ENCODE data around the gene CDK12.
"Not testable (repeated sequence)": the region's sequence is repeated elsewhere in the genome, so short reads cannot be mapped to it uniquely, and the experiment has no call there.

Gene CDK12

GRCh38 chr17:39507511-39507910 lies 46.2 kb downstream of the CDK12 start:
- DNase-seq: no peak

- DNase-seq: no peak
Measured at GRCh38 chr17:39508987-39509386, 47.7 kb downstream of the CDK12 start.

DNA sequence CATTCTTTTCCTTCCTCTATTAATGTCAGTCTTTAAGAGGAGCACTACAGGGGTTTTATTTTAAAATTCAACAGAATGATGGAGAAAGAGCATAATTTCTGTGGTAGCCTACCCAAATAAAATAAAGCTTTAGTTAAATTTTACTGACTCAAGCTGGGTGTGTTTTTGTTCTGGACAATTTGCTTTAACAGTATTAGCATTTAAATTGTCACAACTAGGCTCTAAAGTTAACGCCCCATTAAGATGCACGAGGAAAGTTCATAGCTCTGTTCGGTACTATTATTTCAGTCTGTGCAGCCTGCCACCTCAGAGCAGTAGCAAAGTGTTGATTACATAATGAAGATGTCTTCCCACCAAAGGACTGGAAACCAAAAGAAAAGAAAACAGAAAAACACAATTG lies 52.0 kb downstream of the CDK12 start:
- DNase-seq: no peak

- DNase-seq: no peak
Measured at GRCh38 chr17:39513915-39514314, 52.6 kb downstream of the CDK12 start.

DNA sequence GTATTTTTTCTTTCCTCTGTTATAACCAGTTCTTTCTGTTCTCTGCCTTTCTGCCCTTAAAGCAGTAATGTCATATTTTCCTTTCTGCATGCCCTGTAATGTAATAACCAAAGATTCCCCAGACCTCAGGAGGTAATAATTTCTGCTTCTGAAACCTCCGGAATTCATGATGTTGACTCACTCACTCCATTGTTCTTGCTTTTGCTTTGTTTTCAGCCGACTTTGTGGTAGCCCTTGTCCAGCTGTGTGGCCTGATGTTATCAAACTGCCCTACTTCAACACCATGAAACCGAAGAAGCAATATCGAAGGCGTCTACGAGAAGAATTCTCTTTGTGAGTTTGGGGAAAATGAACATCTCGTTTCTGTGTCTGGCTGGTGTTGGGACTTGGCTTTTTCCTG lies 55.9 kb downstream of the CDK12 start:
- no peak for DNase-seq

- no peak for DNase-seq
Measured at GRCh38 chr17:39525801-39526506, 64.7 kb downstream of the CDK12 start.

- peak; percentile 26 for DNase-seq
Measured at GRCh38 chr17:39527220-39527813, 66.0 kb downstream of the CDK12 start.

DNA sequence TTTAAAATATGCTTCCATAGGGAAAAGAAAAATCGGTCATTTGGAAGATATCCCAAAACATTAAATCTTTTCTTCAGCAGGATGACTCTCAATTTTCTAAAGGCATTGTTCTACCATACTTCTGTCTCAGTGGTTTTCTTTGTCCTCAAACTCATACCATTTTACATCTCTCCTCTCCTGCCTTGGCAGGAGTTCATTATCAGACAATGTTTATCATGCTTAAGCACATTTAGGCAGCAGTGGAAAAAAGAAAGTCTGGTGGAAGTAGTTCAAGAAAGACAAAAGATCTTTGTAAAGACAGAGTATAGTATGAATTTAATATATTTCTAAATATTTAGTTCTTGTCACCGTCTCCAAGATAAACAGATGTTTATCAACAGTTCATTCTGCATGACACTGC lies 68.2 kb downstream of the CDK12 start:
- DNase-seq: no peak

- DNase-seq: no peak
Measured at GRCh38 chr17:39530513-39530912, 69.2 kb downstream of the CDK12 start.

DNA sequence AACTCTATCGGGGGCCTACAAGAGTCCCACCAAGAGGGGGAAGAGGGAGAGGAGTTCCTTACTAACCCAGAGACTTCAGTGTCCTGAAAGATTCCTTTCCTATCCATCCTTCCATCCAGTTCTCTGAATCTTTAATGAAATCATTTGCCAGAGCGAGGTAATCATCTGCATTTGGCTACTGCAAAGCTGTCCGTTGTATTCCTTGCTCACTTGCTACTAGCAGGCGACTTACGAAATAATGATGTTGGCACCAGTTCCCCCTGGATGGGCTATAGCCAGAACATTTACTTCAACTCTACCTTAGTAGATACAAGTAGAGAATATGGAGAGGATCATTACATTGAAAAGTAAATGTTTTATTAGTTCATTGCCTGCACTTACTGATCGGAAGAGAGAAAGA lies 70.0 kb downstream of the CDK12 start:
- no peak for DNase-seq

- DNase-seq: no peak
Measured at GRCh38 chr17:39533891-39534290, 72.6 kb downstream of the CDK12 start.

DNA sequence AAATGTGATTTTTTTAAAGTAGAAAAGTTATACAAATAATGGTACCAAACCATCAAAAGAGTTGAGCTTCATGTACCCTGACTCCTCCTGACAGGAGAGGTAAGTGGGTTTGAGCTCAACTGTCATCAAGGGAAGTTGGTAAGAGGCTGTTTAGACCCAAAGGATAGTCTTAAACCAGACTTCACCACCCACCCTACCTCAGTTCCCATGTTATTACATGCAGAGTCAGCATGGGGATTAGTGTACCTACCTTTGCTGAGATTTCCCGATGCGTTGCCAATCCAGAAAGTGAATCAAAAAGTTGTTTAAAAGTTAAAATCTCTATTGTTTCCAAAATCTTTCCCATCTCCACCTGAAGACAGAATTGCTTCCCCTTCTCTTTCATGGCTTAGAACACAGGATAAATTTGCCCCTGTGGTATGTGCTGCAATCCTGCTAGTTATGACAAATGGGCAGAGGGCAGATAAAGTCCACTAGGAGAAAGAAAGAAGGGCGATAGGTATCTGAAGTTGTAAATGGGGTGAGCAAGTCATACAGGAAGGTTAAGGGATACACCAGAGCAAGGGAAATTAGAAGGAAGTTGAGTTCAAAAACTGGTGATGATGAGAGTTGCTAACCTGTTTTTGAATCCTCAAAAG lies 73.6 kb downstream of the CDK12 start:
- DNase-seq: no peak

GRCh38 chr17:39536468-39536867 lies 75.2 kb downstream of the CDK12 start:
- DNase-seq: no peak

DNA sequence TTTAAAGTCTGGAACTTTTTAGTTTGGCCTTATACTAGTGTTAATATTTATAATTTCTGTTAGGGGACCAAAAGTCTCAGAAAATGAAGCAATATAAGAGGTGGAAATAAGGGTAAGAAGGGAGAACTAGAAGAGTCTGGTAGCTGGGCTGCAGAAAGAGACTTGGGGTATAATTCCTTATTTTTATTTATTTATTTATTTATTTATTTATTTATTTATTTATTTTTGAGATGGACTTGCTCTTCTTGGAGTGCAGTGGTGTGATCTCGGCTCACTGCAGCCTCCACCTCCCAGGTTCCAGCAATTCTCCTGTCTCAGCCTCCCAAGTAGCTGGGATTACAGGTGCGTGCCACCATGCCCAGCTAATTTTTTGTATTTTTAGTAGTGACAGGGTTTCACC lies 76.1 kb downstream of the CDK12 start:
- not testable (repeated sequence) for DNase-seq

GRCh38 chr17:39538866-39539265 lies 77.6 kb downstream of the CDK12 start:
- peak; percentile 2 for DNase-seq

DNA sequence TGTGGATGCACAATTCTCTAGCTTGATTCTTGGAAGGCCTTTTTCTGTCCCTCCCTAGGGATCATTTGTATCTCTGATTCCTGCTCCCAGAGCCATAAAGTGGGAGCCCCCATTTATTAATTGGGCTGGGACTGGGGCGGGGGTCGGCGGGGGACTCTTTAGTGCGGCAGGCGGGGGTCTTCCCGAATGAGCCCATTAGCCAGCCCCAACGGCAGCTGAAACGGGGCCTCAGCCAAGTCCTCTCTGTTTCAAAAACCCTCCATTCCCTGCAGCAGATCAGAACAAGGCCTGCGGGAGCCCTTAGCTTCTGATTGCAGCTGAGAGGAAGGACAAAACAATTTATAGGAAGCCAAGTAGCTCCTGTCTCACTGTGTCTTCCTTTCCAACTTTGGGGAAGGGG lies 79.3 kb downstream of the CDK12 start:
- no peak for DNase-seq

DNA sequence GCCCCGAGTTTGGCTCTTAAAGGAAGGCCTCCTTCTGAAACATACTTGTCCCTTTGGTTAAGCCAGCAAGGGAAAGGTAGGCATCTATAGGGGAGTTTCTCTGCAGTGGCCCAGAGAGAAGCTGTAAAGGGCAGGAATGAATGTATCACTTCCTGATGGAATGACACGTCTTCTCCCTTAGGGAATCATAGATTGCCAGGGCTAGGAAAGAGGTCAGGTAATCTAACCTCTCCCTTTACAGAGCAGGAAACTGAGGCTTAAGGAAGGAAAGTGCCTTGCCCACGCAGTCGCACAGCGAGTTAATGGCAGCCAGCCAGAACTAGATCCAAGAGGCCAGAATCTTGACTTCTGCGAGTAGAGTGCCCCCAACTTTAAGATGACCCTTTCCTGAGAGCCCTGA lies 80.4 kb downstream of the CDK12 start:
- DNase-seq: no peak

- no peak for DNase-seq
Measured at GRCh38 chr17:39543176-39543575, 81.9 kb downstream of the CDK12 start.

DNA sequence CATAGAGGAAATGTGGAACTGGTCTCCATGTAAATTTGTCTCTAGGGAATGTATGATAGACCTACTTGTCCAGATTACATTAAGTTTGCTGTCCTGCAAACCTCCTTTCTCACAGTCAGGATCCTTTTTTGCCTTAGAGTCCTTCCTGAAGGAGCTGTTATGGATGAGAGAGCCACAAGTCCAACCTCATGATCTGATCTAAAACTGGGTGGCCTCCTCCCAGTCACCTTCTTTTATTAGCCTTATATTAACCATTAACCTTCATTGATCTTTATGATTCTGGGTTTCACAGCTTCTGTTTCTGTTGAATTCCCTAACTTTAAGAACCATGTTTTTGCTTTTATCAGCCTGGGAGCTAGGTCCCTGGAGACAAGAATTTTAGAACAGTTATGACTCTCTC lies 82.4 kb downstream of the CDK12 start:
- no peak for DNase-seq

- DNase-seq: not testable (repeated sequence)
Measured at GRCh38 chr17:39544361-39544760, 83.1 kb downstream of the CDK12 start.

DNA sequence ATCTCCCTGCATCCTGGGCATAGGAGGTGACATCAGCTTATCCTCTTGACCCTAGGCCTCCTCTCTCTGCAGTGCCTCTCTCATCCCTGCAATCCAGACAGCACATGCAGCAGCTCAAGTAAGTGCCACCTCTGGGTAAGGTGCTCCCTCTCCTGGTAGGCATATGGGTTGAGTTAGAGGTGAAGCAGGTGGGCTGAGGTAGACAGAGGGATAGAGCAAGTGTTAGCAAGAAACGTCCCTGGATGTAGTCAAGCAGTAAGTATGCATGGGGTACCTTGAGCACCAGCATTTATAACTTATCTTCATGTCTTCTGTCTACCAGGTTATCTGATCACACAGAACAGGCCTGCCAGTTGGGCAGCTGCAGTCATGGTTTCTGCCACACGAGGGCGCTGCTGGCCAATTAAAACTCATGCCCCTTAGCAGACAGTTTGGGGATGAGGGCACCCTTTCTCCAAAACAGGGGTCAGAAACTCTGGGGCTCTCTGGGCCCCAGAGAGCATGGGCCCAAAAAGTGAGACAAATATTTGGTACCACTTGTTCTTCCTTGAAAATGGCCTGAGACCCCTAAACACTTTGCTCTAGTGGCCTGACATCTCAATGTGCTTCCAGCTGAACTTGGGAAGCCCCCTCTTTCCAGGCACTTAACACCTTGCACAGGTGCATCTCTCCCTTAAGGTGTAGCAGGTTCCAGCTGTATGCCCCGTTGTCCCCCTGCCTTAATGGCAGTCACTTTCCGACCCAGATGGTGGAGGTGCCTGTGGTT lies 86.6 kb downstream of the CDK12 start:
- peak; percentile 74 for DNase-seq

DNA sequence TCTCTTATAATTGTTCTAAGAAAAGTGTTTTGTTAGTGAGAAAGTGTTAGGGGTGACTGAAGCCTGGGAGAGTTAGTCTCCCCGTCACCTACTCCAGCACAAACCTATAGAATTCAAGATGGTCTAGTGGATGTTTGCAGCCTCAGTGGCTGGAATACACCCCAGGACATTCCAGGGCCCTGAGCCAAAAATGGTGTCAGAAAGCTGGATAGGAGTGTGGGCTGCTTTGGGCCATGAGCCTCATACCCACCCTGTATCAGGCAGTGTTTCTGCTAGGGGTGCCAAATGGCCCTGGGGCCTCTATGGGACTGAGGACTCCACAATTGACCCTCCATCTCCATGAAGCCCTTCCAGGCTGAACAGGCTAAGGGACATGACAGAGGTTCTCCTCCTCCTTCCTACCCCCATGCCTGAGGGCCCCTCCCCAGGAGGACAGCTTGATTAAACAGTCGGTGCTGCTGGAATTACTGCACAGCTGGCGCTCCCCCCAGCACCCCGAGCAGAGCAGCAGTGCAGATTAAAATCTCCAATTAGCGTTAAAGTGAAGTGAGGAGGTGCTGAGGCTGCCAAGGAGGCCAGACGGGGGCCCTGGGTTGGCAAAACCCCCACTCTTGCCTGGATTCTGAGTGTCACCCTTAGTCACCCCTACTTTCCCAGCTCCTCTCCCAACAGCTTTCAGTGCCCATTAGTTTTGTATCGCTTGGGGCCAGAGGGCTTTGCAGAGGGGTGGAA lies 87.4 kb downstream of the CDK12 start:
- no peak for DNase-seq

Measured in CD4-positive, alpha-beta T cell treated with Interleukin-12 subunit alpha and Interleukin-12 subunit beta, for 1 hour (primary cell).